ENCODE results near the gene HBA1.

HBA1 gene

GRCh38 chr16:220021-220420 is 43.5 kb downstream of the HBA1 start:
- no peak for TF ChIP-seq EGR1 (IDR thresholded peaks at IDR 0.05)
